ENCODE measurements around the gene FAR1.

DNA sequence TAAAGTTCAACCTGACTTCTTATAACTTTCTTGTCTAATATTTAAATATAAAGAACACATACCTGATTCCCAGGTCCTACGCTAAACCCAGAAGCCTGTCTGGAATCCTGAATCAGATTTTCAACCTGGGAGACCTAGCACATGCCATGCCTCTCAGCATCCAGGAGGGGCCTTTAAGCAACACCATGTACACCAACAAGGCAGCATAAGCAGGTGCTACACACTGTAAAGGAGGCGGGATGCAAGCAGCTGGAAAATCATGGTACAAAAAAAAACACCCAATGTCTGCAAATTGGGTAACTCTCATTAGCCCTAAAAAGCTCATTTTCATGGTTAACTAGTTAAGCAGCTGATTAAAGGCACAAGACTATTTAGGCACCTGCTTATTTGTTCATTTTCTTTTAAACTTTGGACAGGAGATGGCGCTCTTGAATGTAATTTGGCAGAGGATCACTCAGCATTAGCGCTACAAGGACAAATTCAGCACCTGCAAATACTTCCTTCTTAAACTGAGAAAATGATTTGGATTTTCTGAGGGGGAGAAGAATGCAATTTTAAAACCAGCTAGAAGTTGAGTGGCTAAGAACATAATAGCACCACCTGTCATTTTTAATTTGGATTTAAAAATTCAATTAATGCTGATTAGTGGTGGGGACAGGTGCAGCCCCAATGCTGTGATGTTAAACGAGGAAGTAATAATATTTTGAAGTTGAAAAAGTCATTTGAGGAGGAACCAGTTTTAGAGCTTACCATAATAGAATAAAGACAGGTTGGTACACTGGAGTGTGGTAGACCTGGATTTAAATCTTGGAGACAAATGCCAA, 104.0 kb downstream of the FAR1 start:
- no peak for TF ChIP-seq POLR2AphosphoS5 (IDR thresholded peaks at IDR 0.05)
- no peak for TF ChIP-seq POLR2A (IDR thresholded peaks at IDR 0.05)
